CD4-positive, alpha-beta T cell treated with Interferon alpha-2 for 1 hour (primary cell): ENCODE data around the gene EIF2AK2.

Experiments
- DNase-seq, 2 donors: peaks; one replicate each; pipeline ENCODE4 v3.0.0-alpha.2; 2020 to 2022

The EIF2AK2 gene

GRCh38 chr2:37168217-37168981, 11.6 kb upstream of the EIF2AK2 start:
- peak; percentile 21 to 61 for DNase-seq

GRCh38 chr2:37167636-37168180, 10.9 kb upstream of the EIF2AK2 start:
- DNase-seq: no peak

- DNase-seq: no peak
These were observed 8.0 kb upstream of the EIF2AK2 start for GRCh38 chr2:37164757-37165156.

GRCh38 chr2:37156071-37156856, 516 bp downstream of the EIF2AK2 start:
- peak; percentile 56 to 72 for DNase-seq

- no peak for DNase-seq
These were observed 2.0 kb downstream of the EIF2AK2 start for GRCh38 chr2:37154785-37155184.

GRCh38 chr2:37153224-37153623, 3.6 kb downstream of the EIF2AK2 start:
- DNase-seq: no peak

GRCh38 chr2:37149626-37150322, 7.0 kb downstream of the EIF2AK2 start:
- DNase-seq: peak in 1 of 2 donors; percentile 56

- DNase-seq: no peak
These were observed 8.5 kb downstream of the EIF2AK2 start for GRCh38 chr2:37148325-37148724.

- DNase-seq: no peak
These were observed 10.7 kb downstream of the EIF2AK2 start for GRCh38 chr2:37146062-37146461.

- no peak for DNase-seq
These were observed 12.8 kb downstream of the EIF2AK2 start for GRCh38 chr2:37143974-37144373.

- no peak for DNase-seq
These were observed 14.2 kb downstream of the EIF2AK2 start for GRCh38 chr2:37142546-37142945.

GRCh38 chr2:37132914-37133313, 23.9 kb downstream of the EIF2AK2 start:
- DNase-seq: no peak

GRCh38 chr2:37125416-37125815, 31.4 kb downstream of the EIF2AK2 start:
- no peak for DNase-seq

GRCh38 chr2:37119157-37119556, 37.6 kb downstream of the EIF2AK2 start:
- DNase-seq: no peak

GRCh38 chr2:37117566-37117965, 39.2 kb downstream of the EIF2AK2 start:
- DNase-seq: no peak

GRCh38 chr2:37111958-37112357, 44.8 kb downstream of the EIF2AK2 start:
- no peak for DNase-seq

- DNase-seq: no peak
These were observed 46.2 kb downstream of the EIF2AK2 start for GRCh38 chr2:37110306-37111212.

GRCh38 chr2:37109523-37109922, 47.3 kb downstream of the EIF2AK2 start:
- DNase-seq: no peak

GRCh38 chr2:37105150-37105549, 51.6 kb downstream of the EIF2AK2 start:
- no peak for DNase-seq

- DNase-seq: no peak
These were observed 52.6 kb downstream of the EIF2AK2 start for GRCh38 chr2:37104178-37104577.

- no peak for DNase-seq
These were observed 54.2 kb downstream of the EIF2AK2 start for GRCh38 chr2:37102588-37102987.

- DNase-seq: no peak
These were observed 56.7 kb downstream of the EIF2AK2 start for GRCh38 chr2:37100054-37100453.
